HG02798 (cell line): Measurements from ENCODE around the gene TTLL8.
"Not testable (repeated sequence)": the region's sequence is repeated elsewhere in the genome, so short reads cannot be mapped to it uniquely, and the experiment has no call there.

ENCODE experiments used
- ATAC-seq: cut with Tn5 transposase; IDR thresholded peaks from one replicate; pipeline ENCODE4 v1.9.1; 2021; ENCODE audit warnings: mild to moderate bottlenecking; ENCODE audit not compliant: unreplicated experiment, poor library complexity

TTLL8 gene

GRCh38 chr22:50058061-50058905, at the start of gene TTLL8:
Gene TTLL8, minus strand, starts transcription at chr22:50058298.
- ATAC-seq, result no peak

- no peak for ATAC-seq
These were observed 49.4 kb upstream of the TTLL8 start for GRCh38 chr22:50107529-50107928.

GRCh38 chr22:50105208-50106100, 47.4 kb upstream of the TTLL8 start:
- ATAC-seq, result no peak

GRCh38 chr22:50104141-50104544, 46.0 kb upstream of the TTLL8 start:
- no peak for ATAC-seq

GRCh38 chr22:50102946-50103345, 44.8 kb upstream of the TTLL8 start:
- ATAC-seq, result no peak

GRCh38 chr22:50101870-50102565, 43.9 kb upstream of the TTLL8 start:
- ATAC-seq, result no peak

- no peak for ATAC-seq
These were observed 40.0 kb upstream of the TTLL8 start for GRCh38 chr22:50098052-50098451.

GRCh38 chr22:50092342-50092741, 34.2 kb upstream of the TTLL8 start:
- no peak for ATAC-seq

- no peak for ATAC-seq
These were observed 33.1 kb upstream of the TTLL8 start for GRCh38 chr22:50091092-50091768.

GRCh38 chr22:50090412-50090714, 32.3 kb upstream of the TTLL8 start:
- ATAC-seq, result no peak

- no peak for ATAC-seq
These were observed 31.7 kb upstream of the TTLL8 start, which contains the start of gene MOV10L1 for GRCh38 chr22:50089682-50090411. Gene MOV10L1, plus strand, starts transcription at chr22:50090006. Its CDS starts 83 bp downstream, at chr22:50090089.

GRCh38 chr22:50089231-50089630, 31.1 kb upstream of the TTLL8 start:
- ATAC-seq, result no peak

GRCh38 chr22:50088096-50088495, 30.0 kb upstream of the TTLL8 start:
- ATAC-seq, result no peak

- no peak for ATAC-seq
These were observed 29.5 kb upstream of the TTLL8 start for GRCh38 chr22:50087646-50088045.

GRCh38 chr22:50086975-50087374, 28.9 kb upstream of the TTLL8 start:
- not testable (repeated sequence) for ATAC-seq

GRCh38 chr22:50086526-50086925, 28.4 kb upstream of the TTLL8 start:
- no peak for ATAC-seq

GRCh38 chr22:50085211-50085972, 27.3 kb upstream of the TTLL8 start, which contains the start of gene MLC1:
Gene MLC1, minus strand, starts transcription at chr22:50085426. Its CDS starts 524 bp downstream, at chr22:50084902.
- ATAC-seq, result no peak

GRCh38 chr22:50084614-50085021, 26.5 kb upstream of the TTLL8 start:
- no peak for ATAC-seq

- ATAC-seq, result no peak
These were observed 26.0 kb upstream of the TTLL8 start for GRCh38 chr22:50084080-50084477.
